Adrenal gland (tissue), 12 donors: ENCODE results near the gene FKRP. TPM values are rescaled to one million over a fixed set of nuclear protein-coding genes. Genes with fewer than 3 reads are reported as not detected.

Experiments
- DNase-seq, 7 donors: peaks; one replicate each; pipeline ENCODE4 v3.0.0-alpha.2; 2019 to 2020
- H3K27ac ChIP-seq, 5 donors: fragments of 200-600 bp; sonication (generic) in 4 of 5; 1 replicate in 3 of 5; 2 replicates in 2 of 5; pipeline versions ENCODE4 v1.5.1 to v1.8.0; 2016 to 2020; ENCODE audit warnings: mild to moderate bottlenecking in 1 of 5
- H3K27me3 ChIP-seq: fragments of 200-600 bp; 2 replicates; pipeline ENCODE4 v1.8.0; 2021
- H3K36me3 ChIP-seq, 2 donors: fragments of 200-600 bp; replicated peaks in 1 of 2; 1 replicate in 1 of 2; 2 replicates in 1 of 2; pipeline versions ENCODE4 v1.5.1 to v1.8.0; 2018 to 2022
- H3K4me1 ChIP-seq, 2 donors: fragments of 200-600 bp; replicated peaks in 1 of 2; 1 replicate in 1 of 2; 2 replicates in 1 of 2; pipeline versions ENCODE4 v1.5.1 to v1.8.0; 2018 to 2021
- H3K4me3 ChIP-seq, 4 donors: fragments of 200-600 bp; sonication (generic) in 3 of 4; one replicate each; pipeline ENCODE4 v1.5.1; 2016 to 2018
- H3K9me3 ChIP-seq, 3 donors: fragments of 200-600 bp; sonication (generic) in 1 of 3; replicated peaks in 1 of 3; 1 replicate in 2 of 3; 2 replicates in 1 of 3; pipeline versions ENCODE4 v1.5.1 to v1.8.0; 2016 to 2021
- POLR2A ChIP-seq, 2 donors: fragments of 450-650 bp; IDR thresholded peaks; one replicate each; pipeline ENCODE4 v1.6.1; 2017; ENCODE audit warnings: antibody characterized with exemption in 2 of 2, mild to moderate bottlenecking in 2 of 2, moderate library complexity in 1 of 2
- WGBS, 4 donors: extraction: QIAGEN DNeasy Blood & Tissue Kit in 2 of 4; methylation state at CpG; one replicate each; pipeline versions ENCODE4 v1.1.5 to v1.1.7; 2013 to 2017; 5-methylcytosine and 5-hydroxymethylcytosine counted together
- intact Hi-C, 2 donors: fragments of 100-400 bp; cut with DNase I; formaldehyde crosslinking; loops; one replicate each; pipeline versions ENCODE4 v1.14.1 to v1.15.0; 2022 to 2023
- polyA plus RNA-seq, 3 donors: library from polyadenylated mRNA; stranded (reverse); fragments of 200-250 nt in 2 of 3; fragments of 350-450 nt in 1 of 3; fragmentation: Illumina TruSeq in 1 of 3; extraction: RNeasy Lipid Tissue Mini Kit (QIAGEN cat#74804) in 1 of 3; gene quantifications; one replicate each; pipeline ENCODE4 v1.2.3, GENCODE V29; 2013 to 2014
- total RNA-seq, 9 donors: library from RNA; depleted of rRNA in 4 of 9; stranded (reverse); fragments of >200 nt in 4 of 9; fragments of 120-200 nt in 1 of 9; fragmentation: NEBNext Ultra II Directional in 1 of 9; extraction: Animal tissue kit (Norgen Biotek cat#: 25700) in 1 of 9; gene quantifications; one replicate each; pipeline versions ENCODE4 v1.1.0 to v1.2.4, GENCODE V29; 2013 to 2023
- TF ChIP-seq, protein P1 (sequence below), 6 experiments: fragments of 450-650 bp in 4 of 6; fragments of 200-600 bp in 2 of 6; sonication (generic) in 1 of 6; IDR thresholded peaks; 1 replicate in 5 of 6; 2 replicates in 1 of 6; pipeline versions ENCODE4 v1.5.1 to v1.8.0; 2016 to 2021; ENCODE audit warnings: antibody characterized with exemption in 6 of 6, mild to moderate bottlenecking in 2 of 6, moderate library complexity in 1 of 6
- donor health status: healthy with polysubstance abuse.
- donor health status: Bipolar disorder and iron deficiency.
- donor health status: DM: yes; HTN: yes; CAD: no.
- donor health status: DM: no; HTN: no; CAD: no.
- donor health status: DM: no; HTN: no; CAD: no.
- donor health status: DM: yes; HTN: yes; CAD: no.

Gene FKRP
- total and polyA plus RNA-seq, 12 donors, result 5.5 to 31.2 (median 16.7) TPM

DNA sequence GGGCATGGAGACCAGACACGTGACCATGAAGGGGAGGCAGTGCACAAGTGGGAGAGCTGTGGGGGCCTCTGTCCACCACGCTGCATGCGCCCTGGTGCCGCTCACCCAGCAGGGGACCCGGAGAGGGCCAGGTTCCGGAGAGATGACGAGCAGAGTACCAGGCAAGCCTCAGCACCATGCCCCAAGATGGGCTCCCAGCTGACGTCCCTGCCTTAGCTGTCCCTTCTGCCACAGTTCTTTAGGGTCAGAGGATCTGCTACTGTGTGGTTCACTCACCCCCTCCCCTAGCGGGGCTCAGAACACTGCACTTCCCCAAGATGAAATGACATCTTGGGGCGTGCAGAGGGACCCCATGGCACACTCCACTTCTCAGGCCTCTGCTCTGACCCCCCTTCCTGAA lies 19.3 kb upstream of the FKRP start:
- no peak for DNase-seq
- intact Hi-C loops, result no loop called here
- peak overlapping the region in 2 of 5 donors; percentile 17 to 73 for H3K27ac ChIP-seq

DNA sequence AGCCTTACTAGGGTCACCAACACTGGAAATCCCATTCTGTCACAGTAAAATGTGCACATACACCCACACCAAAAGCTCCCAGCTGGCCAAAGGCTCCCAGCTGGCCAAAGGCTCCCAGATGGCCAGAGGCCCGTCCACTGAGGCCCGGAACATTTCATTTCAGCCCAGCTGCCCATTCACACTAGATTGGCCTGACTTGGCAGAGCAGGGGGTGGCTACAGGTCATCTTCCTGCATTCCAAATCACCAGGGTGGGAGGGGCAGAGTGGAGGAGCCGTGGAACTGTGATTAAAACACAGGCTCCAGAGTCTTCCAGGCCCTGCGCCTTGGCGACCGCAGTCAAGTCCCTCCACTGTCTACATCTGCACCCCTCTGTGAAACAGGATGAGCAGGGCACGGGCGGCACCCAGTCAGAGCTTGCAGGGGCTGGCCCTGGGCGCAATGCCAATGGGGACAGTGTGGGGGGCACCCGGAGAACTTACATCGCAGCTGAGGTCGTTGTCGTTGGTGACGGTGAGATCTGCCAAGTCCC lies 18.8 kb upstream of the FKRP start:
- Histone ChIP-seq H3K9me3 (no peaks in the 10 kb centered on the region), H3K27ac (peak overlapping the region in 2 of 5 donors; percentile 63 to 73), H3K4me1 (peaks cover 15 to 44% of the 10 kb centered on the region in 2 donors), H3K4me3 (no peak overlapping the region), H3K36me3 (peaks cover 0 to 85% of the 10 kb centered on the region in 2 donors), H3K27me3 (no peaks in the 10 kb centered on the region)
- 45 to 75% (median 66%) methylated on average over 8 to 14 of the region's 14 CpGs for WGBS, 4 donors
- intact Hi-C loops, result no loop called here
- TF ChIP-seq, protein P1, sequence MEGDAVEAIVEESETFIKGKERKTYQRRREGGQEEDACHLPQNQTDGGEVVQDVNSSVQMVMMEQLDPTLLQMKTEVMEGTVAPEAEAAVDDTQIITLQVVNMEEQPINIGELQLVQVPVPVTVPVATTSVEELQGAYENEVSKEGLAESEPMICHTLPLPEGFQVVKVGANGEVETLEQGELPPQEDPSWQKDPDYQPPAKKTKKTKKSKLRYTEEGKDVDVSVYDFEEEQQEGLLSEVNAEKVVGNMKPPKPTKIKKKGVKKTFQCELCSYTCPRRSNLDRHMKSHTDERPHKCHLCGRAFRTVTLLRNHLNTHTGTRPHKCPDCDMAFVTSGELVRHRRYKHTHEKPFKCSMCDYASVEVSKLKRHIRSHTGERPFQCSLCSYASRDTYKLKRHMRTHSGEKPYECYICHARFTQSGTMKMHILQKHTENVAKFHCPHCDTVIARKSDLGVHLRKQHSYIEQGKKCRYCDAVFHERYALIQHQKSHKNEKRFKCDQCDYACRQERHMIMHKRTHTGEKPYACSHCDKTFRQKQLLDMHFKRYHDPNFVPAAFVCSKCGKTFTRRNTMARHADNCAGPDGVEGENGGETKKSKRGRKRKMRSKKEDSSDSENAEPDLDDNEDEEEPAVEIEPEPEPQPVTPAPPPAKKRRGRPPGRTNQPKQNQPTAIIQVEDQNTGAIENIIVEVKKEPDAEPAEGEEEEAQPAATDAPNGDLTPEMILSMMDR (IDR thresholded peaks at IDR 0.05), result no peak
- no peak for TF ChIP-seq POLR2A (IDR thresholded peaks at IDR 0.05)
- peak in 1 of 7 donors; percentile 10 for DNase-seq

More for the DNA sequence above, 19.3 kb upstream of the FKRP start:
- no peak for TF ChIP-seq POLR2A (IDR thresholded peaks at IDR 0.05)
- TF ChIP-seq, protein P1 (IDR thresholded peaks at IDR 0.05), result no peak
- H3K9me3 ChIP-seq, result no peaks in the 10 kb centered on the region
- H3K27me3 ChIP-seq, result no peaks in the 10 kb centered on the region
- no peak overlapping the region for H3K4me3 ChIP-seq
- peaks cover 0 to 90% of the 10 kb centered on the region in 2 donors for H3K36me3 ChIP-seq
- WGBS, 4 donors, result 74 to 88% (median 83%) methylated on average over 6 to 10 of the region's 10 CpGs
- H3K4me1 ChIP-seq, result peaks cover 11 to 39% of the 10 kb centered on the region in 2 donors

DNA sequence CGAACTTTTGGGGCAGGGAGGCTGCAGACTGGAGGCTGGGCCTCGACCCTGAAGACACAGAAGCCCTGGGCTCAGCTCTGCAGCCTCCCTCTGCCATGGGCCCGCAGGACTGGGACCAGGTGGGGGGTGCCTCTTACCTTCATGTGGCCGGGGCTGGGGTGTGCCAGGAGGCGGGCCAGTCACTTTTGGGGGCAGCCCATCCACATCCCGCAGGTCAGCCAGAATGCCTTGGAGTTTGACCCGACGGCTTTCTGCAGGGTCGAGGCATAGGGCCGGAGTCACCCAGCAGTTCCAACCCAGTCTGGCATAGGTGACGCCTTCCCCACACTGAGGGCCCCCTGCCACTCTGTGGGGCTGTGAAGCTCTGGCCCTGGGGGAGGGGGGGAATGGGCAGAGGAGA lies 18.1 kb upstream of the FKRP start:
- no peak overlapping the region for H3K4me3 ChIP-seq
- H3K9me3 ChIP-seq, result no peaks in the 10 kb centered on the region
- H3K27me3 ChIP-seq, result no peaks in the 10 kb centered on the region
- peaks cover 0 to 85% of the 10 kb centered on the region in 2 donors for H3K36me3 ChIP-seq
- TF ChIP-seq POLR2A (IDR thresholded peaks at IDR 0.05), result no peak
- TF ChIP-seq, protein P1 (IDR thresholded peaks at IDR 0.05), result no peak
- peaks cover 15 to 50% of the 10 kb centered on the region in 2 donors for H3K4me1 ChIP-seq
- DNase-seq, result no peak
- 66 to 84% (median 74%) methylated on average over 3 to 11 of the region's 11 CpGs for WGBS, 4 donors
- intact Hi-C loops, result no loop called here
- H3K27ac ChIP-seq, result peak overlapping the region in 2 of 5 donors; percentile 63 to 73

DNA sequence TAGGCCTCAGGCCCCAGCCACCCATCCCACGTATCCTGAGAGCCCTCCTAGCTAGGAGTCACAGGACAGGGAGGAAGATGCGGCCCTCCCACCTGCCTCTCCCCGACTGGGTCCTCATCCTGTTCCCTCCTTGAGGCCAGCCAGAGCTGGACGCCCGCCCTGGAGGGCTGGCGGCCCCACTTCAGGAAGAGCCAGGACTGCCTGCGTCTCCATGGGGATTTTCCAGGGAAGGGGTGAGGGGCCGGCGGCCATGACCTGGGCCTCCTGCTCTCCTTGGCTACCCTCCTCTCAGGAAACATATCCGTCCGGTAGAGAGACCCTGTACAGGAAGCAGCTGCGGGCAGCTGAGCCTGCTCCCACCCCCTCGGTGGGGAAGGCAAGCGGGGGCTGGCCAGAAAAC lies 17.6 kb upstream of the FKRP start:
- Histone ChIP-seq H3K9me3 (no peaks in the 10 kb centered on the region), H3K4me1 (peaks cover 15 to 50% of the 10 kb centered on the region in 2 donors), H3K27ac (peak overlapping the region in 2 of 5 donors; percentile 63 to 73), H3K27me3 (no peaks in the 10 kb centered on the region), H3K36me3 (peaks cover 0 to 85% of the 10 kb centered on the region in 2 donors), H3K4me3 (no peak overlapping the region)
- intact Hi-C loops, result no loop called here
- 60 to 75% (median 68%) methylated on average over 4 to 14 of the region's 14 CpGs for WGBS, 4 donors
- DNase-seq, result peak in 3 of 7 donors; percentile 50 to 76 (median 60)
- TF ChIP-seq POLR2A (IDR thresholded peaks at IDR 0.05), result no peak
- TF ChIP-seq, protein P1 (IDR thresholded peaks at IDR 0.05), result no peak
